ENCODE measurements around the gene LRRC8B. TPM values are rescaled to one million over a fixed set of nuclear protein-coding genes. Genes with fewer than 3 reads are reported as not detected.

LRRC8B gene
- total and polyA plus RNA-seq, 9 of the 15 experiments (the other 6 are each of a cell fraction or from before 2014, with no cell fraction given), result 4.3 to 43.7 (median 14.4) TPM

DNA sequence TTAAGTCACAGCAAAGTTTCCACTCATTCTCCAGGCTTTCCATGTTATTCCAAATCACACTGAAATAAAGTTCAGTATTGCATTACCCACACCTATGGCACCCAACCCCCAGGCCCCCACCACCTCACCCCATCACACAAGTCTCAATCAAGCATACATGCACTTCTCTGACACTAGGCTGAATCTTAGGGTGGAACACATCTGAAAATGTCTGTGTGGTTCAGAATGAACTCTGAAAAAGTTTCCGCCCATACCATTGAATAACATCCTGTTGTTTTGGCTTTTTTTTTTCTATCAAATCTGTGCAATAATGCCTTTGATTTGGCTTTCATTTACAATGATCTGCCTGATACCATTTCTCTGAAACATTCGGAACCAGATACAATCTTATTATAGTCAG is 82.5 kb downstream of the LRRC8B start:
- Histone ChIP-seq H3K79me2 (ENCODE audit: control insufficient read depth, insufficient read depth, low read length) (no peaks in the 10 kb centered on the region), H3K27ac (ENCODE audit: extremely low read depth, low read depth, low read length) (no peak overlapping the region), H3K27me3 (ENCODE audit: control insufficient read depth in 2 of 2, insufficient read depth in 2 of 2, low read length in 2 of 2) (no peaks in the 10 kb centered on the region), H3K9me1 (ENCODE audit: control insufficient read depth, insufficient read depth, low read length) (no peaks in the 10 kb centered on the region), H4K20me1 (replicated peaks; ENCODE audit: control insufficient read depth, insufficient read depth, low read length) (no peaks in the 10 kb centered on the region; the same call in 1 of the 2 replicates), H3K9ac (ENCODE audit: insufficient read depth in 1 of 2, low read depth in 2 of 2, low read length in 2 of 2) (no peak overlapping the region), H3K36me3 (ENCODE audit: control insufficient read depth, insufficient read depth, low read length) (no peaks in the 10 kb centered on the region), H3K4me1 (replicated peaks in 1 of 2; ENCODE audit: control insufficient read depth in 2 of 2, insufficient read depth in 2 of 2, low read length in 2 of 2) (peaks cover 12 to 14% of the 10 kb centered on the region in 2 experiments), H3K4me3 (no peak overlapping the region), H3K9me3 (replicated peaks; ENCODE audit: control insufficient read depth, insufficient read depth, low read depth, low read length) (no peaks in the 10 kb centered on the region), H3K4me2 (ENCODE audit: insufficient read depth, low read length) (no peak overlapping the region), H2AFZ (ENCODE audit: low read depth, low read length) (no peak overlapping the region)
- no peak for FAIRE-seq
- ChIA-PET POLR2A (no interaction called here), CTCF (ENCODE audit: low intra/inter-chr PET ratio) (no interaction called here)
- ATAC-seq, result no peak
- no TSS peak for BruUV-seq (replicated peaks)
- 66% methylated on average over 2 of the region's 2 CpGs for WGBS (ENCODE audit: insufficient coverage, low coverage, missing lambda C conversion rate)
- no peak for TF ChIP-seq FOXK2 (conservative IDR thresholded peaks at IDR 0.05 in 1 of 2, IDR thresholded peaks at IDR 0.05 in 1 of 2; ENCODE audit: low read depth in 2 of 2)
- TF ChIP-seq ZNF197 (CRISPR knock-in tag; IDR thresholded peaks at IDR 0.05; ENCODE audit: low read depth), result no peak
- no peak for TF ChIP-seq ZNF695 (CRISPR knock-in tag; IDR thresholded peaks at IDR 0.05)
- TF ChIP-seq, protein P1, sequence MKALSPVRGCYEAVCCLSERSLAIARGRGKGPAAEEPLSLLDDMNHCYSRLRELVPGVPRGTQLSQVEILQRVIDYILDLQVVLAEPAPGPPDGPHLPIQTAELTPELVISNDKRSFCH (CRISPR knock-in tag; IDR thresholded peaks at IDR 0.05), result no peak
- TF ChIP-seq, protein P1 (tag; IDR thresholded peaks at IDR 0.05), result no peak
- no peak for TF ChIP-seq PHB2 (IDR thresholded peaks at IDR 0.05; ENCODE audit: low read depth)
- TF ChIP-seq DDX20 (tag; IDR thresholded peaks at IDR 0.05; ENCODE audit: low read depth), result no peak
- no peak for TF ChIP-seq TCF7 (IDR thresholded peaks at IDR 0.05; ENCODE audit: borderline replicate concordance)
- TF ChIP-seq, protein P2, sequence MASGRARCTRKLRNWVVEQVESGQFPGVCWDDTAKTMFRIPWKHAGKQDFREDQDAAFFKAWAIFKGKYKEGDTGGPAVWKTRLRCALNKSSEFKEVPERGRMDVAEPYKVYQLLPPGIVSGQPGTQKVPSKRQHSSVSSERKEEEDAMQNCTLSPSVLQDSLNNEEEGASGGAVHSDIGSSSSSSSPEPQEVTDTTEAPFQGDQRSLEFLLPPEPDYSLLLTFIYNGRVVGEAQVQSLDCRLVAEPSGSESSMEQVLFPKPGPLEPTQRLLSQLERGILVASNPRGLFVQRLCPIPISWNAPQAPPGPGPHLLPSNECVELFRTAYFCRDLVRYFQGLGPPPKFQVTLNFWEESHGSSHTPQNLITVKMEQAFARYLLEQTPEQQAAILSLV (tag; IDR thresholded peaks at IDR 0.05), result no peak
- TF ChIP-seq, protein P3, sequence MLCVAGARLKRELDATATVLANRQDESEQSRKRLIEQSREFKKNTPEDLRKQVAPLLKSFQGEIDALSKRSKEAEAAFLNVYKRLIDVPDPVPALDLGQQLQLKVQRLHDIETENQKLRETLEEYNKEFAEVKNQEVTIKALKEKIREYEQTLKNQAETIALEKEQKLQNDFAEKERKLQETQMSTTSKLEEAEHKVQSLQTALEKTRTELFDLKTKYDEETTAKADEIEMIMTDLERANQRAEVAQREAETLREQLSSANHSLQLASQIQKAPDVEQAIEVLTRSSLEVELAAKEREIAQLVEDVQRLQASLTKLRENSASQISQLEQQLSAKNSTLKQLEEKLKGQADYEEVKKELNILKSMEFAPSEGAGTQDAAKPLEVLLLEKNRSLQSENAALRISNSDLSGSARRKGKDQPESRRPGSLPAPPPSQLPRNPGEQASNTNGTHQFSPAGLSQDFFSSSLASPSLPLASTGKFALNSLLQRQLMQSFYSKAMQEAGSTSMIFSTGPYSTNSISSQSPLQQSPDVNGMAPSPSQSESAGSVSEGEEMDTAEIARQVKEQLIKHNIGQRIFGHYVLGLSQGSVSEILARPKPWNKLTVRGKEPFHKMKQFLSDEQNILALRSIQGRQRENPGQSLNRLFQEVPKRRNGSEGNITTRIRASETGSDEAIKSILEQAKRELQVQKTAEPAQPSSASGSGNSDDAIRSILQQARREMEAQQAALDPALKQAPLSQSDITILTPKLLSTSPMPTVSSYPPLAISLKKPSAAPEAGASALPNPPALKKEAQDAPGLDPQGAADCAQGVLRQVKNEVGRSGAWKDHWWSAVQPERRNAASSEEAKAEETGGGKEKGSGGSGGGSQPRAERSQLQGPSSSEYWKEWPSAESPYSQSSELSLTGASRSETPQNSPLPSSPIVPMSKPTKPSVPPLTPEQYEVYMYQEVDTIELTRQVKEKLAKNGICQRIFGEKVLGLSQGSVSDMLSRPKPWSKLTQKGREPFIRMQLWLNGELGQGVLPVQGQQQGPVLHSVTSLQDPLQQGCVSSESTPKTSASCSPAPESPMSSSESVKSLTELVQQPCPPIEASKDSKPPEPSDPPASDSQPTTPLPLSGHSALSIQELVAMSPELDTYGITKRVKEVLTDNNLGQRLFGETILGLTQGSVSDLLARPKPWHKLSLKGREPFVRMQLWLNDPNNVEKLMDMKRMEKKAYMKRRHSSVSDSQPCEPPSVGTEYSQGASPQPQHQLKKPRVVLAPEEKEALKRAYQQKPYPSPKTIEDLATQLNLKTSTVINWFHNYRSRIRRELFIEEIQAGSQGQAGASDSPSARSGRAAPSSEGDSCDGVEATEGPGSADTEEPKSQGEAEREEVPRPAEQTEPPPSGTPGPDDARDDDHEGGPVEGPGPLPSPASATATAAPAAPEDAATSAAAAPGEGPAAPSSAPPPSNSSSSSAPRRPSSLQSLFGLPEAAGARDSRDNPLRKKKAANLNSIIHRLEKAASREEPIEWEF (CRISPR knock-in tag; IDR thresholded peaks at IDR 0.05), result no peak
- in situ Hi-C loops (cut with MboI), result no loop called here
- intact Hi-C loops (cut with micrococcal nuclease), result no loop called here
- DNase-seq (ENCODE audit: extremely low read depth in 1 of 4, low spot score in 3 of 4), result no peak
